OCI-LY3 (cell line): ENCODE data around the gene EVA1A.

ENCODE experiments used
- H2AFZ ChIP-seq: fragments of 200-600, 300-600 bp; shearing (Covaris generic); 2 replicates; pipeline ENCODE4 v1.6.0; 2014; ENCODE audit warnings: antibody characterized with exemption, low read depth, low read length
- H3K27ac ChIP-seq: fragments of 200-600, 300-600 bp; sonication (generic); 2 replicates; pipeline ENCODE4 v1.5.1; 2014; ENCODE audit warnings: mild to moderate bottlenecking, low read length, moderate library complexity, mixed read lengths
- H3K27me3 ChIP-seq: fragments of 200-600, 300-600 bp; sonication (generic); 2 replicates; pipeline ENCODE4 v1.6.1; 2014; ENCODE audit warnings: low read depth, low read length, mixed read lengths
- H3K36me3 ChIP-seq: fragments of 200-600, 300-600 bp; sonication (generic); replicated peaks from 2 replicates; pipeline ENCODE3; 2014; ENCODE audit warnings: low read depth, low read length, mixed read lengths
- H3K4me1 ChIP-seq: fragments of 300-600, 200-600 bp; sonication (generic); 2 replicates; pipeline ENCODE4 v1.6.1; 2014; ENCODE audit warnings: low read length, mixed read lengths
- H3K4me2 ChIP-seq: fragments of 200-600, 300-600 bp; sonication (generic); 2 replicates; pipeline ENCODE4 v1.6.1; 2014; ENCODE audit warnings: low read length, mixed read lengths
- H3K4me3 ChIP-seq: fragments of 300-600, 200-600 bp; sonication (generic); 2 replicates; pipeline ENCODE4 v1.5.1; 2014; ENCODE audit warnings: antibody characterized with exemption, mild to moderate bottlenecking, low read length, moderate library complexity
- H3K79me2 ChIP-seq: fragments of 300-600, 200-600 bp; shearing (Covaris generic); 2 replicates; pipeline ENCODE4 v1.6.1; 2014; ENCODE audit warnings: mild to moderate bottlenecking, low read length, mixed read lengths
- H3K9ac ChIP-seq: fragments of 300-600, 200-600 bp; shearing (Covaris generic); 2 replicates; pipeline ENCODE4 v1.6.0; 2014; ENCODE audit warnings: mild to moderate bottlenecking, low read length, moderate library complexity
- H3K9me3 ChIP-seq: fragments of 200-600, 300-600 bp; shearing (Covaris generic); 2 replicates; pipeline ENCODE4 v1.6.1; 2014; ENCODE audit warnings: low read length, mixed read lengths; ENCODE audit not compliant: insufficient read depth
- H4K20me1 ChIP-seq: fragments of 200-600, 300-600 bp; sonication (generic); 2 replicates; pipeline ENCODE4 v1.6.1; 2016; ENCODE audit warnings: low read length, mixed read lengths; ENCODE audit not compliant: insufficient read depth
- CTCF ChIP-seq: fragments of 200-600, 300-600 bp; sonication (generic); IDR thresholded peaks from 2 replicates; pipeline ENCODE4 v1.5.1; 2014; ENCODE audit warnings: antibody characterized with exemption, low read length, low read depth
- EZH2phosphoT487 ChIP-seq: fragments of 200-600 bp; shearing (Covaris generic); IDR thresholded peaks from 2 replicates; pipeline ENCODE4 v1.6.1; 2018; ENCODE audit warnings: antibody characterized with exemption, mixed run types, low read depth

Gene EVA1A

GRCh38 chr2:75532488-75532887, 28.3 kb downstream of the EVA1A start:
- Histone ChIP-seq H3K79me2 (no peaks in the 10 kb centered on the region), H2AFZ (no peak overlapping the region), H3K9ac (no peak overlapping the region), H3K27me3 (no peaks in the 10 kb centered on the region), H3K4me2 (no peak overlapping the region), H3K4me1 (no peaks in the 10 kb centered on the region), H3K9me3 (no peaks in the 10 kb centered on the region), H3K27ac (no peak overlapping the region), H3K36me3 (no peaks in the 10 kb centered on the region), H4K20me1 (no peaks in the 10 kb centered on the region), H3K4me3 (no peak overlapping the region)
- TF ChIP-seq EZH2phosphoT487 (no peak), CTCF (no peak)

GRCh38 chr2:75528221-75528977, 32.3 kb downstream of the EVA1A start:
- no peaks in the 10 kb centered on the region for H3K9me3 ChIP-seq
- H2AFZ ChIP-seq, result no peak overlapping the region
- H3K4me3 ChIP-seq, result no peak overlapping the region
- H3K4me2 ChIP-seq, result no peak overlapping the region
- 0 out of 2 replicates have a peak, but pooled peaks cover 4% of the 10 kb centered on the region for H3K27me3 ChIP-seq
- no peak overlapping the region for H3K27ac ChIP-seq
- no peaks in the 10 kb centered on the region for H3K79me2 ChIP-seq
- H3K36me3 ChIP-seq, result no peaks in the 10 kb centered on the region
- TF ChIP-seq EZH2phosphoT487, result no peak
- no peak for TF ChIP-seq CTCF
- no peaks in the 10 kb centered on the region for H4K20me1 ChIP-seq
- no peak overlapping the region for H3K9ac ChIP-seq
- no peaks in the 10 kb centered on the region for H3K4me1 ChIP-seq

GRCh38 chr2:75527676-75528075, 33.1 kb downstream of the EVA1A start:
- no peaks in the 10 kb centered on the region for H3K79me2 ChIP-seq
- no peak overlapping the region for H3K9ac ChIP-seq
- no peaks in the 10 kb centered on the region for H3K36me3 ChIP-seq
- H3K4me1 ChIP-seq, result no peaks in the 10 kb centered on the region
- TF ChIP-seq CTCF (no peak), EZH2phosphoT487 (no peak)
- H4K20me1 ChIP-seq, result no peaks in the 10 kb centered on the region
- H3K4me3 ChIP-seq, result no peak overlapping the region
- H3K27ac ChIP-seq, result no peak overlapping the region
- 0 out of 2 replicates have a peak, but pooled peaks cover 4% of the 10 kb centered on the region for H3K27me3 ChIP-seq
- H3K9me3 ChIP-seq, result no peaks in the 10 kb centered on the region
- H3K4me2 ChIP-seq, result no peak overlapping the region
- no peak overlapping the region for H2AFZ ChIP-seq

- no peak overlapping the region for H3K27ac ChIP-seq
- H3K4me3 ChIP-seq, result no peak overlapping the region
- H3K4me2 ChIP-seq, result no peak overlapping the region
- no peaks in the 10 kb centered on the region for H3K4me1 ChIP-seq
- TF ChIP-seq CTCF (no peak), EZH2phosphoT487 (no peak)
- H3K79me2 ChIP-seq, result no peaks in the 10 kb centered on the region
- H3K9ac ChIP-seq, result no peak overlapping the region
- H3K9me3 ChIP-seq, result no peaks in the 10 kb centered on the region
- H3K27me3 ChIP-seq, result 0 out of 2 replicates have a peak, but pooled peaks cover 4% of the 10 kb centered on the region
- H4K20me1 ChIP-seq, result no peaks in the 10 kb centered on the region
- H3K36me3 ChIP-seq, result no peaks in the 10 kb centered on the region
- H2AFZ ChIP-seq, result no peak overlapping the region
Measured at GRCh38 chr2:75526842-75527241, 33.9 kb downstream of the EVA1A start.
